DMS53 treated with DMSO at 0.1 percent for 48 hours (cell line): ENCODE results near the gene GALNT13.

Source experiments
- DNase-seq: peaks from one replicate; lab custom pipeline; 2025; ENCODE audit not compliant: unreplicated experiment; lab: John Stamatoyannopoulos, UW

Gene GALNT13

DNA sequence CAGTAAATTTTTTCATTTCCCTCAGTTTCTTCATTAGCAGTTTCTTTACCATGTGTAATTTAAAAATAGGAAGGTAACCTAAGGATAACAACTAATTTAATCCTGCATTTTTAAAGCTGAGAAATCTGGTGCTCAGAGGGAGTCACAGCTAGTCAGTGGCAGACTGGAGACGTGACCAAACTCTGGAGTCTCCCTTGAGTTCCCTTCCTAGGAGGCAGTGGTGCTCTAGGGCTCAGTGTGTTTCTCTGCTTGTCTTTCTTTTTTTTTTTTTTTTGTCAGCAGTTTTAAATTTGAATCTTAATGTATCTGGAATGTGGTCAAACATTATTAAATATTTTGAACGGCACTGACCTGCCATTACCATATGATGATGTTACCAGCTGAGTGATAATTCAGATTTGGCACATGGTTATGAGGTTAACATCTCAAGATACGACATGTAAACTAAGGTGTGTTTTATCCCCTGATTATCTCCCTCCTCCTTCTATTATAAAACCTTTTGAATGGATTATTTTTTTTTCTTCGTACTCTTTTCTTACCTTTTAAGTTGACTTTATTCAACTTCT is 226.2 kb downstream of the GALNT13 start:
- no peak for DNase-seq

GRCh38 chr2:154120706-154121105 is 249.0 kb downstream of the GALNT13 start:
- DNase-seq, result no peak

DNA sequence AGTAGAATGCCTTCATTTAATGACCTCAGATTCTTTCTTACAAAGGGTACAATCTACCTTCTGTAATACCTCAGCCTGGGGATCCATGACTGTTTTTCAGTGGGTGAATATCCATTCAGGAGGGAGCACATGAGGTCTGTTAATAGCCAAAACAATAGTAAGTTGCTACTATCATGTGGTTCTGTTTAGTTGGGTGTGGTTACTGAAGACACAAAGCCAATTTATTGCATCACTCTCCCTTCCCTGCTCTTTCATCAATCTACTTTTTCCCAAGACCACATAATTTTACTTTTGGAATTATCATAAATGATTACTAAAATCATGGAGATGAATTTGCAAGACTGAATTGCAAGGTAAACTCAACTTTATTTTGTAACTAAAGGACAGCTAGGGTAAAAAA is 254.2 kb downstream of the GALNT13 start:
- DNase-seq, result no peak

GRCh38 chr2:154130821-154131220 is 259.1 kb downstream of the GALNT13 start:
- DNase-seq, result no peak

GRCh38 chr2:154132827-154133226 is 261.1 kb downstream of the GALNT13 start:
- no peak for DNase-seq

GRCh38 chr2:154133823-154134222 is 262.1 kb downstream of the GALNT13 start:
- DNase-seq, result no peak

GRCh38 chr2:154140249-154141025 is 268.7 kb downstream of the GALNT13 start:
- DNase-seq, result no peak

- no peak for DNase-seq
Observed at GRCh38 chr2:154142480-154142879, 270.8 kb downstream of the GALNT13 start.

DNA sequence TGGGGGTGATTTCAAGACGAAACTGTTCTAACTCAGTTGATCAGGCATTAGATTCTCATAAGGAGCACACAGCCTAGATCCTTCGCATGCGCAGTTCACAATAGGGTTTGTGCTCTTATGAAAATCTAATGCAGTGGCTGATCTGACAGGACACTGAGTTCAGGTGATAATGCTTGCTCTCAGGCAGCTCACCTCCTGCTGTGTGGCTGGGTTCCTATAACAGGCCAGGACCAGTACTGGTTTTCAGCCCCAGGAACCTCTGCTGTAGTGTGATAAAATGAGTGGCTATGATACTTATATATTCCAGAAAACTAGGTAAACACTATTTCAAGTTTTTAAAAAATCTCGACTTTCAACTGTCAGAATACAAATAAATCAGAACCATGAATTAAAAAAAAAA is 271.4 kb downstream of the GALNT13 start:
- no peak for DNase-seq

DNA sequence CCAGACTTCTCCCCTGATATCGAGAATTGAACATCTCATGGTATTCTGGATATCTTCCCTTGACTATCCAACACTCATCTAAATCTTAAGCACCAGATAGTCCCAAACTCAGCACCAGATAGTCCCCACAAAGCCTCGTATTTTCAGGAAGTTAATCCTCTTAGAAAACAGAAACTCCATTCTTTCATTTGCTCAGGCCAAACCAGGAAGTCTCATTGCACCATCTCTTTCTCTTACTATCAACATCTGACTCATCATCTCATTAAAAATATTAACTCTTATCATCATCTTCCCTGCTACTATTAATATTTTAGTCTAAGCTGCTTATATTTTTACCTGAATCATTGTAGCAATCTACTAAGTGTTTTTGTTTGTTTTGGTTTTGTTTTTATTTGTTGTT is 286.4 kb downstream of the GALNT13 start:
- DNase-seq, result peak; percentile 11

DNA sequence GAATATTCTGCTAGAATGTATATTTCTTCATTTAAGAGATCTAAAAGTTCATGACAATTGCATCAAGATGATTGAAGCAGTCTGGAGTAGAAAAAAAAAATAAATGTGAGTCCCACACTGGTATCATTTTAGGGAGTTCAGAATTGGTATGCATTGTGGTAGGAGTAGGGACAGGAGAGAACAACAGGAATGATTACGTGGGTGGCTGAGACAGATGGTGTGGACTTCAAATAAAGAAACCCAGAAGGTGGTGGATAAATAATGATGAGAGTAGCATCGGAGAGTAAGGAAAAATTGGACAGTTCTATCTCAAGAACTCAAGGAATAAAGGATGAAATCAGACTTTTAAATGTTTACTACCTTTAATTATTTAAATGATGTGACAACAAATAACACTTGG is 289.6 kb downstream of the GALNT13 start:
- no peak for DNase-seq

- DNase-seq, result no peak
Observed at GRCh38 chr2:154170400-154170799, 298.7 kb downstream of the GALNT13 start.

DNA sequence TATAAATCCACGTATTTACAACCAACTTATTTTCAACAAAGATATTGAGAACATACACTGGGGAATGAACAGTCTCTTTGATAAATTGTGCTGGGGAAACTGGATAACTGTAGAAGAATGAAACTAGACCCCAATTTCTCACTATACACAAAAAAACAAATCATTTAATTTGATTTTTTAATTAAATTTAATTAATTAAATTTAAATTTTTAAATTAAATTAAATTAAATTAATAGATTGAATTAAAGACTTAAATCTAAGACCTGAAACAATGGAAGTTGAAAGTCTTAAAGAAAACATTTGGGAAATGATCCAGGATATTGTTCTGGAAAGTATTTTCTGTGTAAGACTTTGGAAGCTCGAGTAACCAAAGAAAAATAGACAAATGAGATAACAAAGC is 301.4 kb downstream of the GALNT13 start:
- DNase-seq, result no peak

DNA sequence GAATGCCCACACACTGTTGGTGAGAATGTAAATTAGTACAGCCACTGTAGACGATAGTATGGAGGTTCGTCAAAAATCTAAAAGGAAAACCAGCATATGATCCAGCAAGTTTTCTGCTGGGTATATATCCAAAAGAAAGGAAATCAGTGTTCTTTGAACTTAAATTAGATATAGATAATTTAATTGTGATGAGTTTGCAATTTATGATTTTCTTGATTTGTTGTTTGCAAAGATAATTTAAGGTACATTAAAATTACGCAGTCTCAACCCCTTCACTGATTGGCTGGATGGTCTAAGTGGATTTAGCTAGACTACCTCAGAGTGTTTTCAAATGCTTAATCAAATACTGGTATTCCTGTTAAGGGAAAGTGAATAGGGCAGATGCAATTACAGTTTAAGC is 302.2 kb downstream of the GALNT13 start:
- DNase-seq, result no peak

- DNase-seq, result no peak
Observed at GRCh38 chr2:154182008-154182407, 310.3 kb downstream of the GALNT13 start.

DNA sequence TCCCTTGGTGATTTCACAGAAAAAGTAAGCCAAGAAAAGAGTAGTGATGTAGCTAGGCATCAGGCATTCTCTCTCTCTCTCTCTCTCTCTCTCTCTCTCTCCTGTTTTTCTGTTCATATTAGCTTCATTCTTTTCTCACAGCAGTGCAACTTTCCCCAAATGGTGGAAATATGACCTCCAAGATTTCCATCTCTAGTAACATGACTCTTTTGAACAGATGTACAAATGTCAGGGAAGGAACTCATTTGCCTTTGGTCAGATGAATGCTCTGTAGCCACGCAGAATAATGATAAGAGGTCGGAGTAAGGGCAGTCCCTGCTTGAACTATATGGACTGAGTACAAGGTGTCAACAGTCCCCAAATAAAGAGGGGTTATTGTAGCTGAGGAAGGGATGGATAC is 316.2 kb downstream of the GALNT13 start:
- no peak for DNase-seq

- no peak for DNase-seq
Observed at GRCh38 chr2:154189953-154190352, 318.2 kb downstream of the GALNT13 start.

DNA sequence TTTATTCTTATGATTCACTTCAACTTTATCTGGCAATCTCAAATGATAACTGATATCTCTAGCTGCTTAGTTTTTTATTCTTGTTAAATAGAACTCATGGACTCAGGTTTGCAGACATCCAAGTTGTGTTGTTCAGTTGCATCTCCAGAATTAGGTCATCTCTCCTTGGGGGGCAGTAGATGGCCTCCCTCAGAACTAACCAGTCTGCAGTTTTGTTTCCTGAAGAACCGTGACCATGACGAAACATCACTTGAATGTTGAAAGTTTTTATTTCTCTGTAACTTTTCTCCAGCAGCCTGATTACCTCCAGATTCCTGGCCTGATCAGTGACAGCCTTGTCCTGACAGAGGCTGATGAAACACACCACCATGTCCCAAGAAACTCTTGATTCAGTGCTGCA is 321.5 kb downstream of the GALNT13 start:
- DNase-seq, result no peak

DNA sequence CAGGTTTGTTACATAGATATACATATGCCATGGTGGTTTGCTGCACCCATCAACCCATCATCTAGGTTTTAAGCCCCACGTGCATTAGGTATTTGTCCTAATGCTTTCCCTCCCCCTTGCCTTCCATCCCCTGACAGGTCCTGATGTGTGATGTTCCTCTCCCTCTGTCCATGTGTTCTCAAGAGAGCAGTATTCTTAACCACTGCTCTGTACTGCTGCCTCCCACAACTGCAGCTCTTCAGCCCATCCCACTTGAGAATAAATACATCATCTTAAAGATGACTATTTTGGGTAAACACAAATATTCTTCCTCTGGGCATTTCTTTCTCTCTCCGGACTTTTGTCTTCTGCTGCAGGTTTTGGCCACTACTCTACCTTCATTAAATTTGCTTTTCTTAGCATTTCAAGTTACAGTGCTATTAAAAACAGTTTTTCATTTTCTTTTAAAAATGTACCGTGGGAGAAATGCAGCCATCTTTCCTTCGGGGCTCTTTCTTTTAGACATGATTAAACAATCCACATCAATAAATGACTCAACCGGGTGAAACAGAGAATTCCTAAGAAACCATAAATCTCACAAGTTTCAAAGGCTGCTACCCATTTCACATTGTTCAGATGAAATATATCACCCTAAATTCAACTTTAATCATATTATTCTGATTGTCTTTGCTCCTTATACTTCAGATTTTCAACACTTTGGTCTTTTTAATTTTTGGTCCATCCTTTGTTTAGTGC is 323.4 kb downstream of the GALNT13 start:
- no peak for DNase-seq

DNA sequence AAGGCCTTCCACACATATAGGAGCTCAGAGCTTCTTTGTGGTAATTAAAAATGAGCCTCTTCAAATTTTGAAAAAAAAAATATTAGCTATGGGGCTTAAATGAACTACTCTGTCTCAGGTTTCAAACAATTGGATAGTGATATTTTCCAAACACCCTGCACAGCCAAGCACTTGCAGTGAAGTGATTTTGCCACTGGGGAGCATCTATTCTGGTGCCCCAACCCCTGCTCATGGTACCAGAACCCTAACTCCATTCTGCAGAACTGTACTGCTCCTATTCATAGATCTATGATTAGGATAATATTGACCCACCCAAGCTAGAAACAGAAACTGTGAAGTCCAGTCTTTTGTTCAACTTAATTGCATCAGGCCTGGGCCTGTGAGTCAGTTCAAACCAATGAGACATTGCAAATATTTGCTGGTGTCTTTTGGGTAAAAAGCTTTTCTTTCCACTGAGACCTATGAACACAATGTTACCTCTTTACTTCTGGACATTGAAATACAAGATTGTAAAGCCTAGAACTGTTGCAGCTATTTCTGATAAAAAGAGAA is 324.0 kb downstream of the GALNT13 start:
- no peak for DNase-seq

DNA sequence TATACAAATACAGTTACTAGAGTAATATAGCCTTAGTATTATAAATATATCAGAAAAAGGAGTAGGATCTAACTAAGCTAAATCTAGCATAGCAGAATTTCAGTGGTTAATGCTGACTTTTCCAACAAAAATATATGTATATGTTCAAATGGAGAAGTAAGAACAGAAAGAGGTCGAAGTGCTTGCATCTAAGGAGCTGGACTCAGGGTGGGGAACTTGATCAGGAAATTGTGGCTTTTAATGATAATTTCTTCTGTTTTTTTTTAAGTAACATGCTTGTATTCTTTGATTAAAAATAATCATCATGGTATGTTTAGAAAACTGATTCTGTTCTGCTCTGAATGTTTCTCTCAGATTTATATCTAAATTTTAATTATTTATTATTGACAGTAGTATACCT is 327.1 kb downstream of the GALNT13 start:
- DNase-seq, result no peak

GRCh38 chr2:154203206-154203605 is 331.5 kb downstream of the GALNT13 start:
- DNase-seq, result no peak
